HCT116 (cell line): ENCODE results near the gene RNASE1. TPM values are rescaled to one million over a fixed set of nuclear protein-coding genes. Genes with fewer than 3 reads are reported as not detected.

Experiments used
- ATAC-seq: fragments of 200-7000 bp; cut with Tn5 transposase; 2 replicates; pipeline ENCODE4 v1.9.1; 2020; ENCODE audit warnings: mild to moderate bottlenecking, moderate library complexity
- BruUV-seq: library from RNA; stranded (reverse); fragments of 400-500 nt; replicated peaks from 2 replicates; lab custom pipeline; 2021; lab: Mats Ljungman, UMichigan
- CTCF ChIA-PET: fragments of 300-600 bp; sonication (Branson Sonifier 250); formaldehyde crosslinking; loops from one replicate; lab custom pipeline; 2021; ENCODE audit warnings: antibody characterized with exemption; lab: Charles Lee
- POLR2A ChIA-PET: fragments of 300-600, 350-600 bp; sonication (Branson Sonifier 250); formaldehyde crosslinking; loops from one replicate; lab custom pipeline; 2021; ENCODE audit warnings: antibody characterized with exemption; lab: Charles Lee
- RAD21 ChIA-PET, 2 experiments: fragments of 300-600 bp; sonication (Branson Sonifier 250); formaldehyde crosslinking; loops; one replicate each; lab custom pipeline; 2023; ENCODE audit warnings: low total read pairs in 2 of 2; ENCODE audit not compliant: uncharacterized antibody in 2 of 2, unreplicated experiment in 2 of 2, low non-redundant PET in 1 of 2; lab: Charles Lee
- DNase-seq: peaks from one replicate; pipeline ENCODE4 v3.0.0-alpha.2; 2010; ENCODE audit warnings: low read depth, low spot score
- H2AFZ ChIP-seq: fragments of 200-600 bp; shearing (Covaris generic), sonication (generic); 2 replicates; pipeline ENCODE4 v1.6.1; 2017; ENCODE audit warnings: low read depth, mixed run types, mixed read lengths, antibody characterized with exemption, low read length; ENCODE audit not compliant: poor library complexity, severe bottlenecking
- H3K27ac ChIP-seq: 2 replicates; pipeline ENCODE4 v1.5.1; 2012; ENCODE audit warnings: low read depth, low read length
- H3K27me3 ChIP-seq: fragments of 200-600 bp; sonication (generic); 2 replicates; pipeline ENCODE4 v1.6.1; 2016; ENCODE audit warnings: mixed run types, low read length, mixed read lengths; ENCODE audit not compliant: insufficient read depth
- H3K36me3 ChIP-seq, 2 experiments: fragments of 200-500 bp in 1 of 2; fragments of 200-600 bp in 1 of 2; sonication (Bioruptor generic) in 1 of 2; sonication (generic) in 1 of 2; 2 replicates each; pipeline versions ENCODE4 v1.5.1 to v1.6.1; 2014 to 2016; ENCODE audit warnings: low read length in 2 of 2, inconsistent platforms in 1 of 2, mixed read lengths in 1 of 2, mixed run types in 1 of 2; ENCODE audit not compliant: insufficient read depth in 2 of 2, control insufficient read depth in 1 of 2
- H3K4me1 ChIP-seq, 2 experiments: fragments of 200-600 bp in 1 of 2; sonication (generic) in 1 of 2; 2 replicates each; pipeline versions ENCODE4 v1.5.1 to v1.6.1; 2012 to 2017; ENCODE audit warnings: low read length in 2 of 2, inconsistent platforms in 1 of 2, mild to moderate bottlenecking in 1 of 2, mixed read lengths in 1 of 2, mixed run types in 1 of 2, moderate library complexity in 1 of 2; ENCODE audit not compliant: insufficient read depth in 2 of 2, control insufficient read depth in 1 of 2
- H3K4me2 ChIP-seq: fragments of 200-600 bp; sonication (generic); 2 replicates; pipeline ENCODE4 v1.6.1; 2017; ENCODE audit warnings: mixed run types, low read length, mixed read lengths
- H3K4me3 ChIP-seq, 2 experiments: fragments of 200-600 bp in 1 of 2; sonication (generic) in 1 of 2; replicated peaks in 1 of 2; 2 replicates each; pipeline ENCODE4 v1.5.1; 2011 to 2016; ENCODE audit warnings: low read length in 2 of 2, control low read depth in 1 of 2, low read depth in 1 of 2, mild to moderate bottlenecking in 1 of 2, mixed read lengths in 1 of 2, mixed run types in 1 of 2
- H3K79me2 ChIP-seq: fragments of 200-600 bp; sonication (generic); 2 replicates; pipeline ENCODE4 v1.6.1; 2017; ENCODE audit warnings: mild to moderate bottlenecking, mixed run types, low read length, moderate library complexity, mixed read lengths; ENCODE audit not compliant: insufficient read depth
- H3K9ac ChIP-seq: fragments of 200-600 bp; sonication (generic); 2 replicates; pipeline ENCODE4 v1.6.1; 2016; ENCODE audit warnings: low read length, mixed read lengths
- H3K9me2 ChIP-seq: fragments of 200-600 bp; sonication (generic), shearing (Covaris generic); 2 replicates; pipeline ENCODE4 v1.6.1; 2017; ENCODE audit warnings: mixed run types, mild to moderate bottlenecking, moderate library complexity; ENCODE audit not compliant: insufficient read depth
- H3K9me3 ChIP-seq, 2 experiments: fragments of 200-500 bp in 1 of 2; fragments of 200-600 bp in 1 of 2; sonication (Bioruptor generic) in 1 of 2; sonication (generic) in 1 of 2; 2 replicates each; pipeline ENCODE4 v1.6.1; 2014 to 2017; ENCODE audit warnings: low read length in 2 of 2, mixed read lengths in 2 of 2, inconsistent platforms in 1 of 2, low read depth in 1 of 2, mild to moderate bottlenecking in 1 of 2, mixed run types in 1 of 2, moderate library complexity in 1 of 2; ENCODE audit not compliant: control insufficient read depth in 1 of 2, insufficient read depth in 1 of 2
- H4K20me1 ChIP-seq: fragments of 200-600 bp; sonication (generic), shearing (Covaris generic); 2 replicates; pipeline ENCODE4 v1.6.1; 2017; ENCODE audit warnings: mixed run types, mild to moderate bottlenecking, moderate library complexity; ENCODE audit not compliant: insufficient read depth
- CBX3 ChIP-seq: IDR thresholded peaks from 2 replicates; pipeline ENCODE4 v1.6.1; 2012; ENCODE audit warnings: low read depth
- ELF1 ChIP-seq: IDR thresholded peaks from 2 replicates; pipeline ENCODE4 v1.6.1; 2012; ENCODE audit warnings: low read depth, borderline replicate concordance
- EZH2phosphoT487 ChIP-seq: fragments of 200-600 bp; IDR thresholded peaks from 2 replicates; pipeline ENCODE4 v1.6.1; 2018; ENCODE audit warnings: antibody characterized with exemption, borderline replicate concordance
- JUND ChIP-seq: IDR thresholded peaks from 2 replicates; pipeline ENCODE4 v1.6.1; 2012
- POLR2AphosphoS5 ChIP-seq: IDR thresholded peaks from 2 replicates; pipeline ENCODE4 v1.6.1; 2011; ENCODE audit warnings: mild to moderate bottlenecking, low read depth, low read length, moderate library complexity
- SIN3A ChIP-seq: IDR thresholded peaks from 2 replicates; pipeline ENCODE4 v1.6.1; 2012; ENCODE audit warnings: low read depth
- SRF ChIP-seq: IDR thresholded peaks from 2 replicates; pipeline ENCODE4 v1.6.1; 2012; ENCODE audit warnings: low read depth
- TCF7L2 ChIP-seq: IDR thresholded peaks from 2 replicates; pipeline ENCODE4 v1.7.0; 2011; ENCODE audit warnings: borderline replicate concordance, inconsistent platforms; ENCODE audit not compliant: insufficient read depth, insufficient read length; ENCODE audit errors: extremely low read depth
- ZFX ChIP-seq: fragments of 450-650 bp; IDR thresholded peaks from 2 replicates; pipeline ENCODE4 v1.6.1; 2017
- intact Hi-C: fragments of 100-400 bp; cut with micrococcal nuclease; formaldehyde crosslinking; loops from 2 replicates; pipeline ENCODE4 v1.10.0; 2022
- total RNA-seq: library from RNA; stranded (reverse); gene quantifications from one replicate; pipeline ENCODE4 v1.2.1, GENCODE V29; 2021; ENCODE audit not compliant: unreplicated experiment
- TF ChIP-seq, protein P1 (sequence below): IDR thresholded peaks from 2 replicates; pipeline ENCODE4 v1.6.1; 2012

Gene RNASE1
- total RNA-seq, 1 experiment from 2014 or later: 3.3 TPM

DNA sequence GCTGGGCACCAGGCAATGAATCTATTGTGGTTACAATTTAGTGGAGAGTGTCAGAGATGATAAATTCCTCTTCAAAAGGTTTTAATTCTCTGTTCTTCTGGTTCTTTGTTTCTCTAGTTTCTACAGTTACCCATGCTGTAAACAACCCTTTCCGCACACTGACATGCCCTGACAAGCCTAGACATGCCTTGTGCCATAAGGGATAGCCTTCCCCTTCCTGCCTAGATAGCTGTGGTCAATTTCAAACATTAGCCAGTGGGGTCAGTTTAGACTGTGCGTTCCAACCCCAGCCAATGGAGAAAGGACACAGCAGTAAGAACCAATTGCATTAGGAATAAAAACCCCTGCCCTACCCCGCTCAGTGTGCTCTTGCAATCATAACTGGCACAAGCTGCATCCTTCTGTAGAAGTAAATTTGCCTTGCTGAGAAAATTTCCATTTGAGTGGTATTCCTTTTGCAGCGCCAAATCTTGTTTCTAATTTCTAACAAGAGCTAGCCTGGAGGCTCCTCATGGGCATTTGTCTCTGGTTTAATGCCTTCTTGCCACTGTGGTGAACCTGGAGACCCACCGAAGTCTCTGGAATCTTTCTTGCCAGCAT lies 50.6 kb downstream of the RNASE1 start:
- ChIA-PET RAD21 (no interaction called here), POLR2A (no interaction called here), CTCF (no interaction called here)
- no peak for DNase-seq
- H3K27ac ChIP-seq: peak overlapping the region; percentile 9; the same call in 1 of the 2 replicates
- H3K4me3 ChIP-seq: no peak overlapping the region
- peaks cover 13 to 17% of the 10 kb centered on the region in 2 experiments; a peak in 3 of 4 replicates for H3K9me3 ChIP-seq
- H3K27me3 ChIP-seq: no peaks in the 10 kb centered on the region
- no TSS peak for BruUV-seq
- H2AFZ ChIP-seq: no peak overlapping the region
- ATAC-seq: no peak
- TF ChIP-seq CBX3 (no peak), JUND (no peak), ZFX (no peak), POLR2AphosphoS5 (no peak), EZH2phosphoT487 (no peak), SIN3A (no peak), SRF (no peak), ELF1 (no peak), TCF7L2 (no peak)
- TF ChIP-seq, protein P1, sequence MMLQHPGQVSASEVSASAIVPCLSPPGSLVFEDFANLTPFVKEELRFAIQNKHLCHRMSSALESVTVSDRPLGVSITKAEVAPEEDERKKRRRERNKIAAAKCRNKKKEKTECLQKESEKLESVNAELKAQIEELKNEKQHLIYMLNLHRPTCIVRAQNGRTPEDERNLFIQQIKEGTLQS: no peak
- no peaks in the 10 kb centered on the region for H3K36me3 ChIP-seq
- H3K4me1 ChIP-seq: no peaks in the 10 kb centered on the region
- H4K20me1 ChIP-seq: no peaks in the 10 kb centered on the region
- H3K9ac ChIP-seq: no peak overlapping the region
- no peaks in the 10 kb centered on the region for H3K9me2 ChIP-seq
- no peaks in the 10 kb centered on the region for H3K79me2 ChIP-seq
- no peak overlapping the region for H3K4me2 ChIP-seq
- intact Hi-C loops: no loop called here

Other genes with a start within 250 kb of the RNASE1 start
- gene RNASE9, start 241.8 kb downstream of the RNASE1 start, total RNA-seq: not detected
- not detected for gene RNASE11, start 214.8 kb downstream of the RNASE1 start, total RNA-seq
- not detected for gene RNASE12, start 211.5 kb downstream of the RNASE1 start, total RNA-seq
- gene OR6S1, start 161.2 kb downstream of the RNASE1 start, total RNA-seq: not detected
- 3.9 TPM for gene RNASE4, start 118.3 kb downstream of the RNASE1 start, total RNA-seq
- gene ANG, start 114.1 kb downstream of the RNASE1 start, total RNA-seq: 5.8 TPM
- gene EDDM3A, start 57.0 kb downstream of the RNASE1 start, total RNA-seq: not detected
- not detected for gene EDDM3B, start 34.4 kb downstream of the RNASE1 start, total RNA-seq
- gene RNASE6, start 21.6 kb downstream of the RNASE1 start, total RNA-seq: not detected
- not detected for gene RNASE3, start 88.5 kb upstream of the RNASE1 start, total RNA-seq
- gene RNASE2, start 152.6 kb upstream of the RNASE1 start, total RNA-seq: not detected
- 93.5 TPM for gene METTL17, start 187.1 kb upstream of the RNASE1 start, total RNA-seq
- not detected for gene SLC39A2, start 196.4 kb upstream of the RNASE1 start, total RNA-seq
- gene NDRG2, start 222.2 kb upstream of the RNASE1 start, total RNA-seq: 18.9 TPM
- gene TPPP2, start 227.4 kb upstream of the RNASE1 start, total RNA-seq: not detected
- gene RNASE13, start 232.0 kb upstream of the RNASE1 start, total RNA-seq: 0.15 TPM
- gene RNASE7, start 239.5 kb upstream of the RNASE1 start, total RNA-seq: not detected